OCI-LY1 (cell line): ENCODE results near the gene XYLT1.

Experiments used
- H2AFZ ChIP-seq: fragments of 200-600 bp; sonication (generic), shearing (Covaris generic); 2 replicates; pipeline ENCODE4 v1.6.0; 2014; ENCODE audit warnings: antibody characterized with exemption, mild to moderate bottlenecking, low read length
- H3F3A ChIP-seq: fragments of 200-600 bp; sonication (generic), shearing (Covaris generic); 2 replicates; pipeline ENCODE4 v1.6.0; 2014; ENCODE audit warnings: mild to moderate bottlenecking, antibody characterized with exemption, low read length, moderate library complexity; ENCODE audit not compliant: insufficient read depth
- H3K27ac ChIP-seq: fragments of 200-600 bp; sonication (generic); 2 replicates; pipeline ENCODE4 v1.5.1; 2014; ENCODE audit warnings: low read length, mixed run types, mild to moderate bottlenecking, low read depth; ENCODE audit not compliant: poor library complexity, severe bottlenecking
- H3K27me3 ChIP-seq: fragments of 200-600 bp; sonication (generic); 2 replicates; pipeline ENCODE4 v1.6.0; 2014; ENCODE audit warnings: antibody characterized with exemption, mild to moderate bottlenecking, low read length, moderate library complexity; ENCODE audit not compliant: insufficient read depth
- H3K36me3 ChIP-seq: fragments of 200-600 bp; sonication (generic); 2 replicates; pipeline ENCODE4 v1.6.1; 2014; ENCODE audit warnings: mild to moderate bottlenecking, antibody characterized with exemption, low read length, moderate library complexity, mixed read lengths; ENCODE audit not compliant: insufficient read depth
- H3K4me1 ChIP-seq: fragments of 200-600 bp; sonication (generic); 2 replicates; pipeline ENCODE4 v1.5.1; 2014; ENCODE audit warnings: mild to moderate bottlenecking, low read length, moderate library complexity; ENCODE audit not compliant: insufficient read depth, severe bottlenecking
- H3K4me2 ChIP-seq: fragments of 200-600 bp; sonication (generic), shearing (Covaris generic); 2 replicates; pipeline ENCODE4 v1.6.1; 2014; ENCODE audit warnings: low read length
- H3K4me3 ChIP-seq: fragments of 200-600 bp; sonication (generic); 2 replicates; pipeline ENCODE4 v1.5.1; 2014; ENCODE audit warnings: low read length, low read depth, mild to moderate bottlenecking, mixed read lengths; ENCODE audit not compliant: poor library complexity, severe bottlenecking
- H3K79me2 ChIP-seq: fragments of 200-600 bp; shearing (Covaris generic); 2 replicates; pipeline ENCODE4 v1.6.1; 2016; ENCODE audit warnings: mixed run types, low read length, mixed read lengths; ENCODE audit not compliant: insufficient read depth
- H3K9ac ChIP-seq: fragments of 200-600 bp; sonication (generic), shearing (Covaris generic); 2 replicates; pipeline ENCODE4 v1.6.1; 2014; ENCODE audit warnings: mild to moderate bottlenecking, low read length, mixed read lengths
- H3K9me2 ChIP-seq: fragments of 200-600 bp; sonication (generic), shearing (Covaris generic); 2 replicates; pipeline ENCODE4 v1.6.1; 2014; ENCODE audit warnings: low read depth, mild to moderate bottlenecking, low read length, mixed read lengths
- H3K9me3 ChIP-seq: fragments of 200-600 bp; shearing (Covaris generic); 2 replicates; pipeline ENCODE4 v1.6.1; 2014; ENCODE audit warnings: low read length, mixed read lengths
- H4K20me1 ChIP-seq: fragments of 200-600 bp; sonication (generic), shearing (Covaris generic); 2 replicates; pipeline ENCODE4 v1.6.0; 2016; ENCODE audit warnings: mild to moderate bottlenecking, low read length; ENCODE audit not compliant: insufficient read depth
- EZH2 ChIP-seq: fragments of 200-600 bp; sonication (generic), shearing (Covaris generic); IDR thresholded peaks from 2 replicates; pipeline ENCODE4 v1.8.0; 2017; ENCODE audit warnings: borderline replicate concordance, mixed run types, mild to moderate bottlenecking, antibody characterized with exemption, low read length, moderate library complexity, mixed read lengths
- TF ChIP-seq, protein P1 (sequence below): fragments of 200-600 bp; sonication (generic), shearing (Covaris generic); IDR thresholded peaks from 2 replicates; pipeline ENCODE4 v1.5.1; 2017; ENCODE audit warnings: mild to moderate bottlenecking, antibody characterized with exemption, low read length, moderate library complexity, mixed read lengths

Gene XYLT1

DNA sequence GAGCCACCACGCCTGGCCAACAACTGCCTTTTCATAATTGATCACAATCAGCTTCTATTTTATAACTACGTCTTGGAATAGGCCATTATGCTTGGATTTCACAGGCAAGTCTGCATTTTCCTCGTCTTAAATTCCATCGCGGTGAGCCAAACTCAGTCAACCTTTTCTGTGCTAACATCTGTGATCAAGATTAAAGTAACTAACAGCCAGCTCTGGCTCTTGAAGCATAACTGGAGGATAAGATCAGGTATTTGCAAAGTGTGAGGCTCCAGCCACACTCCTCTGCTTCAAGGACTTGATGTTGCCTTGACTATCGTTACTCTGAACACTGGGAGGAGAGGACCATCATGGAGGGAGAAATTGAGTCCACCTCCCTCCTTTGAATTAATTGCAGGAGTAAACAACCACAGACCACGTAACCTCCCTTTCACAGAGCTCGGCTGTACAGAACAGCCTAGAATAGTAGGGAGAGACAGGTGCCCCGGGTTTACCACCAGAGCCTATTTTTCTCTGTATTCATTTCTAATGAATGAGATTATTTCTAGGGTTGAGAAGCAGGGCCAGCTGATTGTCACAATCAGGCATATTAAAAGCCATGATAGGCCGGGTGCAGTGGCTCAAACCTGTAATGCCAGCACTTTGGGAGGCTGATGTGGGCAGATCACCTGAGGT is 143.0 kb downstream of the XYLT1 start:
- Histone ChIP-seq H3K4me3 (no peak overlapping the region), H2AFZ (no peak overlapping the region), H3K27me3 (no peaks in the 10 kb centered on the region), H3K9ac (no peak overlapping the region), H3K9me3 (no peaks in the 10 kb centered on the region), H3K79me2 (peaks cover 8% of the 10 kb centered on the region), H4K20me1 (no peaks in the 10 kb centered on the region), H3K4me1 (peaks cover 9% of the 10 kb centered on the region), H3K36me3 (peaks cover 6% of the 10 kb centered on the region; the same call in 1 of the 2 replicates), H3F3A (no peaks in the 10 kb centered on the region), H3K27ac (peak overlapping the region; percentile 5), H3K9me2 (no peaks in the 10 kb centered on the region), H3K4me2 (no peak overlapping the region)
- TF ChIP-seq, protein P1, sequence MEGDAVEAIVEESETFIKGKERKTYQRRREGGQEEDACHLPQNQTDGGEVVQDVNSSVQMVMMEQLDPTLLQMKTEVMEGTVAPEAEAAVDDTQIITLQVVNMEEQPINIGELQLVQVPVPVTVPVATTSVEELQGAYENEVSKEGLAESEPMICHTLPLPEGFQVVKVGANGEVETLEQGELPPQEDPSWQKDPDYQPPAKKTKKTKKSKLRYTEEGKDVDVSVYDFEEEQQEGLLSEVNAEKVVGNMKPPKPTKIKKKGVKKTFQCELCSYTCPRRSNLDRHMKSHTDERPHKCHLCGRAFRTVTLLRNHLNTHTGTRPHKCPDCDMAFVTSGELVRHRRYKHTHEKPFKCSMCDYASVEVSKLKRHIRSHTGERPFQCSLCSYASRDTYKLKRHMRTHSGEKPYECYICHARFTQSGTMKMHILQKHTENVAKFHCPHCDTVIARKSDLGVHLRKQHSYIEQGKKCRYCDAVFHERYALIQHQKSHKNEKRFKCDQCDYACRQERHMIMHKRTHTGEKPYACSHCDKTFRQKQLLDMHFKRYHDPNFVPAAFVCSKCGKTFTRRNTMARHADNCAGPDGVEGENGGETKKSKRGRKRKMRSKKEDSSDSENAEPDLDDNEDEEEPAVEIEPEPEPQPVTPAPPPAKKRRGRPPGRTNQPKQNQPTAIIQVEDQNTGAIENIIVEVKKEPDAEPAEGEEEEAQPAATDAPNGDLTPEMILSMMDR, result no peak
- TF ChIP-seq EZH2, result no peak

DNA sequence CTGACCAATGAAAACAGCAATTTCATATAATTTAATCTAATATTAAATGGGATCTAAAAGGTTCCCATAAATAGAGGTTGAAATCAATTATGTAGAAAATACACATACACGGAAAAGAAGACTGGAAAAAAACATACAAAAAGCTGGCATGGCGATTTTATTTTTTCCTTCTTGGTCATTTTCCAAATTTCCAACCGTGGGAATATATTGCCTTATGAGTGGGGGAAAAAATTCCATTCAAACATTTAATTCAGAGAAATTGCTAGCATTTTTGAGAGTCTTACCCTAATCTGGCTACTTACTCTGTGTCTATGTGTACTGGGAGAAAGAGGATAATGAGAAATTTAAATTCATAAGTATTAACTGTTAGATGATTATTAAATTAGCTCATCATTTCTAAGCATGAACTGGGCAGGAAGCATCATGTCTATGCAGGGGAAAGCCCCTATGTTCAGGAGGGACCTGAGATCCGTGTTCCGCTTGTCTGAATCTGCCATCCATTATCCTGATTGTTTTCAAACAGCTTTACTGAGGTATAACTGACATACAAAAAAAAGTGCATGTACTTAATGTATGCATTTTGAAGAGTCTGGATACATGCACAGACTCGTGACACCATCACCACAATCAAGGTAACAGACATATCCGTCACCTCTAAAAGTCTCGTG is 145.2 kb downstream of the XYLT1 start:
- H2AFZ ChIP-seq, result no peak overlapping the region
- H3K4me3 ChIP-seq, result no peak overlapping the region
- no peak overlapping the region for H3K27ac ChIP-seq
- H3K4me1 ChIP-seq, result peaks cover 9% of the 10 kb centered on the region
- TF ChIP-seq EZH2, result no peak
- TF ChIP-seq, protein P1, result no peak
- H3K79me2 ChIP-seq, result peaks cover 13% of the 10 kb centered on the region
- H3K4me2 ChIP-seq, result no peak overlapping the region
- H3K27me3 ChIP-seq, result no peaks in the 10 kb centered on the region
- H3K9ac ChIP-seq, result no peak overlapping the region
- no peaks in the 10 kb centered on the region for H3F3A ChIP-seq
- no peaks in the 10 kb centered on the region for H3K9me3 ChIP-seq
- no peaks in the 10 kb centered on the region for H3K9me2 ChIP-seq
- H3K36me3 ChIP-seq, result no peaks in the 10 kb centered on the region
- H4K20me1 ChIP-seq, result no peaks in the 10 kb centered on the region

- Histone ChIP-seq H3K27me3 (no peaks in the 10 kb centered on the region), H3K9ac (no peak overlapping the region), H3K27ac (no peak overlapping the region), H3K4me2 (no peak overlapping the region), H3K9me2 (no peaks in the 10 kb centered on the region), H4K20me1 (no peaks in the 10 kb centered on the region), H3K36me3 (no peaks in the 10 kb centered on the region), H3F3A (no peaks in the 10 kb centered on the region), H3K79me2 (peaks cover 13% of the 10 kb centered on the region), H3K4me3 (no peak overlapping the region), H3K4me1 (peaks cover 9% of the 10 kb centered on the region), H3K9me3 (no peaks in the 10 kb centered on the region), H2AFZ (no peak overlapping the region)
- TF ChIP-seq, protein P1, result no peak
Measured at GRCh38 chr16:17324451-17324850, 146.3 kb downstream of the XYLT1 start.
